HL-60 (cell line): ENCODE measurements around the gene NCS1.

ENCODE experiments used
- DNase-seq, 2 experiments: peaks; one replicate each; pipeline ENCODE4 v3.0.0-alpha.2; 2010 to 2020; ENCODE audit warnings: low read depth in 1 of 2, low spot score in 1 of 2
- H3K27ac ChIP-seq: fragments of 250-450 bp; sonication (Bioruptor Pico); replicated peaks from 2 replicates; pipeline ENCODE4 v1.5.1; 2020; ENCODE audit warnings: mild to moderate bottlenecking, moderate library complexity
- H3K27me3 ChIP-seq: fragments of 250-450 bp; sonication (Bioruptor Pico); 2 replicates; pipeline ENCODE4 v1.5.1; 2021; ENCODE audit warnings: mild to moderate bottlenecking, moderate library complexity; ENCODE audit not compliant: insufficient read depth, poor library complexity, severe bottlenecking
- H3K4me3 ChIP-seq: replicated peaks from 2 replicates; pipeline ENCODE4 v1.5.1; 2011; ENCODE audit warnings: mild to moderate bottlenecking, control low read depth, low read length; ENCODE audit not compliant: insufficient read depth
- CTCF ChIP-seq: IDR thresholded peaks from one replicate; pipeline ENCODE4 v1.5.1; 2011; ENCODE audit warnings: low read length, control low read depth, inconsistent platforms; ENCODE audit not compliant: insufficient read depth
- GABPA ChIP-seq: IDR thresholded peaks from 2 replicates; pipeline ENCODE4 v1.6.1; 2012; ENCODE audit warnings: low read depth
- POLR2AphosphoS5 ChIP-seq: IDR thresholded peaks from 2 replicates; pipeline ENCODE4 v1.6.1; 2012; ENCODE audit warnings: low read depth
- SPI1 ChIP-seq: IDR thresholded peaks from 2 replicates; pipeline ENCODE4 v1.6.1; 2012; ENCODE audit warnings: low read depth, mild to moderate bottlenecking, borderline replicate concordance
- long read RNA-seq: library from polyadenylated mRNA; unstranded; transcript quantifications from one replicate; pipeline ENCODE4 v2.0.0, GENCODE V29; 2020
- TF ChIP-seq, protein P1 (sequence below): IDR thresholded peaks from 2 replicates; pipeline ENCODE4 v1.6.1; 2012; ENCODE audit warnings: low read depth; ENCODE audit not compliant: insufficient replicate concordance

NCS1 gene
- long read RNA-seq: 0 reads

DNA sequence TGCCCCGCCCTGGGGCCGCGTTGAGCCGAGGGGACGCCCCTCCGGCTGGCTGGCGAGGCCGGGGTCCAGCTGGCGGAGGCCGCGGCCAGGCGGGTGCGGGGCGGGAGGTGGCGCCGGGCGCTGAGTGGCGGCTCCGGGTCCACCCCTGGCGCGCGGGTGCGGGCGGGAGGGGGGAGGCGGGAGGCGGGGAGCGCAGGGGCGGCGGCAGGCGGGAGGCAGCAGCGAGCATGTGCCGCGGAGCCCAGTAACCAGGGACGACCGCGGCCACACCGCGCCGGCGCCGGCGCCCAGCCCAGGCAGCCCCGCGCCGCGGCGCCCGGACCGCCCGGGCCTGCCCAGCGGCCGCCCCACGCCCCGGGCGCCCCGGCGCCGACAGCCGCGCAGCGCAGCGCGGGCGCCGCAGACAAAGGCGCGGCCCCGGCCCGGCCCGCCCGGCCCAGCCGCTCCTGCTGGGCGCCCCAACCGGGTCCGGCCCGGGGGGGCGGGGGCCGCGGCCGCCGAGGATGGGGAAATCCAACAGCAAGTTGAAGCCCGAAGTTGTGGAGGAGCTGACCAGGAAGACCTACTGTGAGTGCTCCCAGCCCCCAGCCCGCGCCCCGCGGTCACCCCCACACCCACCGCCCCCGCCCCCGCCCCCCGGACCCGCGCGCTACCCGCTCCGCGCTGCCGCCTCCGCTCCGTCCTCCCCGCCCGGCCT, at the start of gene NCS1:
Gene NCS1, plus strand, starts transcription at position 244 of the 697 bp plus-strand sequence. Its CDS starts 260 bp downstream, at position 504.
- DNase-seq: peak; percentile 16 to 28
- H3K27ac ChIP-seq: no peak within 1 kb of the TSS
- peaks cover 30% of the 10 kb centered on the region for H3K27me3 ChIP-seq
- H3K4me3 ChIP-seq: peak within 1 kb of the TSS; percentile 17
- TF ChIP-seq GABPA (no peak), CTCF (no peak)

DNA sequence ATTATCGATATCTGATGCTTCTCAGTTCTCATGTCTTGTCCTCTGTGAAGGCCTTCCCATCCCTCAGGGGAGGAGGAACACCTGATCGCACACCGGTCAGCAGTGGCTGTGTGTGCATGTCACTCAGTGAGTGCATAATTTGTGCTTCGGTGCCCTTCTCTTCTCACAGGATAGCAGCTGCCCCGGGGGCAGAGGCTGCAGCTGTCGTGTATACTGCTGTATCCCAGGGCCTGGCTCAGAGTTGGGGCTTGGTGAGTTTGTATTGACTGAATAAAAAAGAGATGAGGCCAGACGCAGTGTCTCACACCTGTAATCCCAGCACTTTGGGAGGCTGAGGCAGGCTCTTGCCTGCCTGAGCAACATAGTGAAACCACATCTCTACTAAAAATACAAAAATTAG, 49.7 kb upstream of the NCS1 start:
- TF ChIP-seq POLR2AphosphoS5 (no peak), CTCF (no peak), SPI1 (no peak), GABPA (no peak)
- TF ChIP-seq, protein P1, sequence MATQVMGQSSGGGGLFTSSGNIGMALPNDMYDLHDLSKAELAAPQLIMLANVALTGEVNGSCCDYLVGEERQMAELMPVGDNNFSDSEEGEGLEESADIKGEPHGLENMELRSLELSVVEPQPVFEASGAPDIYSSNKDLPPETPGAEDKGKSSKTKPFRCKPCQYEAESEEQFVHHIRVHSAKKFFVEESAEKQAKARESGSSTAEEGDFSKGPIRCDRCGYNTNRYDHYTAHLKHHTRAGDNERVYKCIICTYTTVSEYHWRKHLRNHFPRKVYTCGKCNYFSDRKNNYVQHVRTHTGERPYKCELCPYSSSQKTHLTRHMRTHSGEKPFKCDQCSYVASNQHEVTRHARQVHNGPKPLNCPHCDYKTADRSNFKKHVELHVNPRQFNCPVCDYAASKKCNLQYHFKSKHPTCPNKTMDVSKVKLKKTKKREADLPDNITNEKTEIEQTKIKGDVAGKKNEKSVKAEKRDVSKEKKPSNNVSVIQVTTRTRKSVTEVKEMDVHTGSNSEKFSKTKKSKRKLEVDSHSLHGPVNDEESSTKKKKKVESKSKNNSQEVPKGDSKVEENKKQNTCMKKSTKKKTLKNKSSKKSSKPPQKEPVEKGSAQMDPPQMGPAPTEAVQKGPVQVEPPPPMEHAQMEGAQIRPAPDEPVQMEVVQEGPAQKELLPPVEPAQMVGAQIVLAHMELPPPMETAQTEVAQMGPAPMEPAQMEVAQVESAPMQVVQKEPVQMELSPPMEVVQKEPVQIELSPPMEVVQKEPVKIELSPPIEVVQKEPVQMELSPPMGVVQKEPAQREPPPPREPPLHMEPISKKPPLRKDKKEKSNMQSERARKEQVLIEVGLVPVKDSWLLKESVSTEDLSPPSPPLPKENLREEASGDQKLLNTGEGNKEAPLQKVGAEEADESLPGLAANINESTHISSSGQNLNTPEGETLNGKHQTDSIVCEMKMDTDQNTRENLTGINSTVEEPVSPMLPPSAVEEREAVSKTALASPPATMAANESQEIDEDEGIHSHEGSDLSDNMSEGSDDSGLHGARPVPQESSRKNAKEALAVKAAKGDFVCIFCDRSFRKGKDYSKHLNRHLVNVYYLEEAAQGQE: no peak
- no peak overlapping the region for H3K4me3 ChIP-seq
- H3K27ac ChIP-seq: no peak overlapping the region
- no peak for DNase-seq
- no peaks in the 10 kb centered on the region for H3K27me3 ChIP-seq

GRCh38 chr9:130124085-130124860, 47.9 kb upstream of the NCS1 start:
- TF ChIP-seq POLR2AphosphoS5 (no peak), CTCF (no peak), GABPA (no peak), SPI1 (no peak)
- TF ChIP-seq, protein P1: no peak
- no peak for DNase-seq
- no peak overlapping the region for H3K27ac ChIP-seq
- H3K27me3 ChIP-seq: no peaks in the 10 kb centered on the region
- no peak overlapping the region for H3K4me3 ChIP-seq
